Measurements from ENCODE around the gene MFSD11. TPM values are rescaled to one million over a fixed set of nuclear protein-coding genes. Genes with fewer than 3 reads are reported as not detected.

The MFSD11 gene
- total and polyA plus RNA-seq, 2 of the 8 experiments (the other 6 are each of a cell fraction or from before 2014, with no cell fraction given), result 17.7 to 19.8 TPM

GRCh38 chr17:76789235-76789788 lies 51.4 kb downstream of the MFSD11 start (continued):
- TF ChIP-seq TBP (IDR thresholded peaks at IDR 0.05; ENCODE audit: low read depth, low read length) (no peak), SP1 (IDR thresholded peaks at IDR 0.05; ENCODE audit: low read depth, low read length) (no peak), MAX (IDR thresholded peaks at IDR 0.05) (no peak), CBX5 (IDR thresholded peaks at IDR 0.05; ENCODE audit: low read depth, low read length) (no peak), POU5F1 (IDR thresholded peaks at IDR 0.05; ENCODE audit: low read depth, low read length) (no peak), SUZ12 (IDR thresholded peaks at IDR 0.05; ENCODE audit: low read length) (no peak)
